Measurements from ENCODE around the gene WDR7. TPM values are rescaled to one million over a fixed set of nuclear protein-coding genes. Genes with fewer than 3 reads are reported as not detected.

Gene WDR7
- total and polyA plus RNA-seq, 9 of the 15 experiments (the other 6 are each of a cell fraction or from before 2014, with no cell fraction given), result 1.4 to 9.4 (median 5.3) TPM

- in situ Hi-C loops (cut with MboI), result no loop called here
- no peak for TF ChIP-seq ZNF586 (CRISPR knock-in tag; conservative IDR thresholded peaks at IDR 0.05)
- WGBS (ENCODE audit: insufficient coverage, low coverage, missing lambda C conversion rate), result 52% methylated on average over 5 of the region's 5 CpGs
- no peaks in the 10 kb centered on the region for H3K79me2 ChIP-seq (ENCODE audit: control insufficient read depth, insufficient read depth, low read length)
- H3K9ac ChIP-seq (ENCODE audit: insufficient read depth in 1 of 2, low read depth in 2 of 2, low read length in 2 of 2), result no peak overlapping the region
- H3K9me1 ChIP-seq (ENCODE audit: control insufficient read depth, insufficient read depth, low read length), result no peaks in the 10 kb centered on the region
- no peak overlapping the region for H3K4me3 ChIP-seq
- no peaks in the 10 kb centered on the region for H3K9me3 ChIP-seq (replicated peaks; ENCODE audit: control insufficient read depth, insufficient read depth, low read depth, low read length)
- no TSS peak for BruUV-seq (replicated peaks)
- H3K27me3 ChIP-seq (ENCODE audit: control insufficient read depth in 2 of 2, insufficient read depth in 2 of 2, low read length in 2 of 2), result no peaks in the 10 kb centered on the region; a peak in 1 of 5 replicates
- H2AFZ ChIP-seq (ENCODE audit: low read depth, low read length), result no peak overlapping the region
- no peak for DNase-seq (ENCODE audit: extremely low read depth in 1 of 4, low spot score in 3 of 4)
- H4K20me1 ChIP-seq (replicated peaks; ENCODE audit: control insufficient read depth, insufficient read depth, low read length), result no peaks in the 10 kb centered on the region
- peaks cover 0 to 4% of the 10 kb centered on the region in 2 experiments; a peak in 1 of 5 replicates for H3K4me1 ChIP-seq (replicated peaks in 1 of 2; ENCODE audit: control insufficient read depth in 2 of 2, insufficient read depth in 2 of 2, low read length in 2 of 2)
- no peak for ATAC-seq
- intact Hi-C loops (cut with micrococcal nuclease), result no loop called here
- no peak overlapping the region for H3K4me2 ChIP-seq (ENCODE audit: insufficient read depth, low read length)
- POLR2A ChIA-PET, result no interaction called here
- CTCF ChIA-PET (ENCODE audit: low intra/inter-chr PET ratio), result no interaction called here
- FAIRE-seq, result no peak
- no peak overlapping the region for H3K27ac ChIP-seq (ENCODE audit: extremely low read depth, low read depth, low read length)
- H3K36me3 ChIP-seq (ENCODE audit: control insufficient read depth, insufficient read depth, low read length), result no peaks in the 10 kb centered on the region
Measured at GRCh38 chr18:57029761-57030160, 378.6 kb downstream of the WDR7 start.

GRCh38 chr18:57030417-57030816, 379.3 kb downstream of the WDR7 start:
- in situ Hi-C loops (cut with MboI) (no loop called here), intact Hi-C loops (cut with micrococcal nuclease) (no loop called here)
- POLR2A ChIA-PET, result no interaction called here
- H2AFZ ChIP-seq (ENCODE audit: low read depth, low read length), result no peak overlapping the region
- no peak for DNase-seq (ENCODE audit: extremely low read depth in 1 of 4, low spot score in 3 of 4)
- 67% methylated on average over 5 of the region's 5 CpGs for WGBS (ENCODE audit: insufficient coverage, low coverage, missing lambda C conversion rate)
- TF ChIP-seq NFYB (IDR thresholded peaks at IDR 0.05; ENCODE audit: extremely low read depth, insufficient read length) (no peak), EP300 (IDR thresholded peaks at IDR 0.05; ENCODE audit: low read length) (no peak)
- TF ChIP-seq, protein P1, sequence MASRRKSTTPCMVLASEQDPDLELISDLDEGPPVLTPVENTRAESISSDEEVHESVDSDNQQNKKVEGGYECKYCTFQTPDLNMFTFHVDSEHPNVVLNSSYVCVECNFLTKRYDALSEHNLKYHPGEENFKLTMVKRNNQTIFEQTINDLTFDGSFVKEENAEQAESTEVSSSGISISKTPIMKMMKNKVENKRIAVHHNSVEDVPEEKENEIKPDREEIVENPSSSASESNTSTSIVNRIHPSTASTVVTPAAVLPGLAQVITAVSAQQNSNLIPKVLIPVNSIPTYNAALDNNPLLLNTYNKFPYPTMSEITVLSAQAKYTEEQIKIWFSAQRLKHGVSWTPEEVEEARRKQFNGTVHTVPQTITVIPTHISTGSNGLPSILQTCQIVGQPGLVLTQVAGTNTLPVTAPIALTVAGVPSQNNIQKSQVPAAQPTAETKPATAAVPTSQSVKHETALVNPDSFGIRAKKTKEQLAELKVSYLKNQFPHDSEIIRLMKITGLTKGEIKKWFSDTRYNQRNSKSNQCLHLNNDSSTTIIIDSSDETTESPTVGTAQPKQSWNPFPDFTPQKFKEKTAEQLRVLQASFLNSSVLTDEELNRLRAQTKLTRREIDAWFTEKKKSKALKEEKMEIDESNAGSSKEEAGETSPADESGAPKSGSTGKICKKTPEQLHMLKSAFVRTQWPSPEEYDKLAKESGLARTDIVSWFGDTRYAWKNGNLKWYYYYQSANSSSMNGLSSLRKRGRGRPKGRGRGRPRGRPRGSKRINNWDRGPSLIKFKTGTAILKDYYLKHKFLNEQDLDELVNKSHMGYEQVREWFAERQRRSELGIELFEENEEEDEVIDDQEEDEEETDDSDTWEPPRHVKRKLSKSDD (conservative IDR thresholded peaks at IDR 0.05; ENCODE audit: low read length), result no peak
- no peaks in the 10 kb centered on the region; a peak in 1 of 5 replicates for H3K27me3 ChIP-seq (ENCODE audit: control insufficient read depth in 2 of 2, insufficient read depth in 2 of 2, low read length in 2 of 2)
- no peaks in the 10 kb centered on the region for H3K79me2 ChIP-seq (ENCODE audit: control insufficient read depth, insufficient read depth, low read length)
- peaks cover 0 to 4% of the 10 kb centered on the region in 2 experiments; a peak in 1 of 5 replicates for H3K4me1 ChIP-seq (replicated peaks in 1 of 2; ENCODE audit: control insufficient read depth in 2 of 2, insufficient read depth in 2 of 2, low read length in 2 of 2)
- no peak overlapping the region for H3K4me3 ChIP-seq
- BruUV-seq (replicated peaks), result no TSS peak
- CTCF ChIA-PET (ENCODE audit: low intra/inter-chr PET ratio), result no interaction called here
- no peaks in the 10 kb centered on the region for H3K9me3 ChIP-seq (replicated peaks; ENCODE audit: control insufficient read depth, insufficient read depth, low read depth, low read length)
- H3K27ac ChIP-seq (ENCODE audit: extremely low read depth, low read depth, low read length), result no peak overlapping the region
- no peak for ATAC-seq
- no peaks in the 10 kb centered on the region for H3K9me1 ChIP-seq (ENCODE audit: control insufficient read depth, insufficient read depth, low read length)
- FAIRE-seq, result no peak
- H4K20me1 ChIP-seq (replicated peaks; ENCODE audit: control insufficient read depth, insufficient read depth, low read length), result no peaks in the 10 kb centered on the region
- no peak overlapping the region for H3K9ac ChIP-seq (ENCODE audit: insufficient read depth in 1 of 2, low read depth in 2 of 2, low read length in 2 of 2)
- H3K4me2 ChIP-seq (ENCODE audit: insufficient read depth, low read length), result no peak overlapping the region
- H3K36me3 ChIP-seq (ENCODE audit: control insufficient read depth, insufficient read depth, low read length), result no peaks in the 10 kb centered on the region

All from K562 (cell line).